Neural crest cell (in vitro differentiated cells): ENCODE data around the gene SAP30BP. TPM values are rescaled to one million over a fixed set of nuclear protein-coding genes. Genes with fewer than 3 reads are reported as not detected.
A peak's percentile ranks its signal among the peaks of the same experiment; 100 is the strongest.

Experiments
- DNase-seq: peaks from one replicate; pipeline ENCODE4 v3.0.0; 2021; ENCODE audit warnings: low read depth, mixed read lengths, low spot score
- H3K27ac Mint-ChIP-seq: one replicate; pipeline ENCODE4 v1.8.0; 2021; ENCODE audit warnings: mild to moderate bottlenecking, mixed read lengths; ENCODE audit not compliant: unreplicated experiment
- H3K27me3 Mint-ChIP-seq: 2 replicates; pipeline ENCODE4 v1.8.0; 2021; ENCODE audit warnings: low read depth, mild to moderate bottlenecking, mixed read lengths
- H3K36me3 Mint-ChIP-seq: 2 replicates; pipeline ENCODE4 v1.8.0; 2021; ENCODE audit warnings: low read depth, mild to moderate bottlenecking, mixed read lengths
- H3K4me1 Mint-ChIP-seq: 2 replicates; pipeline ENCODE4 v1.8.0; 2021; ENCODE audit warnings: mixed read lengths
- H3K4me3 Mint-ChIP-seq: one replicate; pipeline ENCODE4 v1.8.0; 2021; ENCODE audit warnings: mild to moderate bottlenecking, mixed read lengths
- H3K9me3 Mint-ChIP-seq: 2 replicates; pipeline ENCODE4 v1.8.0; 2021; ENCODE audit warnings: mixed read lengths
- CTCF ChIP-seq: fragments of 200-600 bp; sonication (generic); conservative IDR thresholded peaks from 2 replicates; pipeline ENCODE4 v1.5.0; 2021; ENCODE audit warnings: antibody characterized with exemption, mild to moderate bottlenecking
- total RNA-seq: library from RNA; stranded (reverse); gene quantifications from 2 replicates; pipeline ENCODE4 v1.2.1, GENCODE V29; 2021

Gene SAP30BP
- total RNA-seq, 1 donor from 2014 or later, result 113 TPM

GRCh38 chr17:75673487-75673886 is 6.3 kb downstream of the SAP30BP start:
- Mint-ChIP-seq H3K36me3 (peaks cover 6% of the 10 kb centered on the region), H3K27ac (peak overlapping the region; percentile 78), H3K4me1 (peaks cover 12% of the 10 kb centered on the region), H3K9me3 (no peaks in the 10 kb centered on the region), H3K4me3 (peak overlapping the region; percentile 62), H3K27me3 (no peaks in the 10 kb centered on the region)
- no peak for DNase-seq
- TF ChIP-seq CTCF, result no peak

DNA sequence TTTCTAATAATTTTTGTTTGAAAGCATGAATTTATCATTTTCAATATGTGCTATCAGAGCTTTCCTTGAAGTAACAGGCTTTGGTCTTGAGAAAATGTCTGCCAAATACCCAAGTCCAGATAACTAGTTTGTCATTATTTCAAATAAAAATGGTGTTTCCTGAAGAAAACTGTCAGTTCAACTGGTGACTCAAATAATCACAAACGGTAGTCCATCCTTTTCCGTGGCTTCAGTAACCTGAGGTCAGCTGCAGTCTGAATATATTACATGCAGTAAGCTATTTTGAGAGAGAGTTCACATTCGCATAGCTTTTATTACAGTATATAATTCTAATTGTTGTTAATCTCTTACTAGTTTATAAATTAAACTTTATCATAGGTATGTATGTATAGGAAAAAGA is 9.3 kb downstream of the SAP30BP start:
- Mint-ChIP-seq H3K9me3 (no peaks in the 10 kb centered on the region), H3K27me3 (no peaks in the 10 kb centered on the region), H3K36me3 (peaks cover 2% of the 10 kb centered on the region), H3K4me1 (peaks cover 4% of the 10 kb centered on the region), H3K4me3 (no peak overlapping the region), H3K27ac (no peak overlapping the region)
- DNase-seq, result no peak
- TF ChIP-seq CTCF, result no peak

DNA sequence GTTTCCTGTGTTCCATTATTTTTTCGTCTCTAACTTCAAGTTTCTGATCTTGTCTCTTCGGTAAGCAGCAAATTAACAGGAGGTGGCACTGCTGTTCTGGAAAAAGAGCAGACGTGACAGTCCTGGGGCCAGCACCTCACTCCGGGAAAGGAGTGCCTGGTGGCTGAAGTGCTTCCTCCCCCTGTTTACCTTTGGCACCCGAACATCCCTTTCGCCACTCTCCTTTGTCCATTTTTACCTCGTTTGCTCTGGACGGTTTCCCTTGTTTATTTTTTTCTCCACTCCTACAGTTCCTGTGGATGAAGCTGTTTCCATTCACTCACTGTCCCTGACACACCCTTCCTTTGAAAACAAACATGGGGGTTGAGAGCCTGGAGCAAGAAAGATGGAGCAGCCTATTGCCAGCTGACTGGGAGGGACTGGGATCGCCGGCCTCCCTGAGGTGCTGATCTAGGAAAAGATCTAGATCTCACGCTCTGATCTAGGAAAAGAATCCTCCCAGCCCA is 12.6 kb downstream of the SAP30BP start:
- no peak for DNase-seq
- Mint-ChIP-seq H3K4me1 (peaks cover 7% of the 10 kb centered on the region), H3K9me3 (no peaks in the 10 kb centered on the region), H3K27ac (no peak overlapping the region), H3K36me3 (no peaks in the 10 kb centered on the region), H3K4me3 (no peak overlapping the region), H3K27me3 (no peaks in the 10 kb centered on the region)
- TF ChIP-seq CTCF, result no peak

- Mint-ChIP-seq H3K4me1 (peaks cover 9% of the 10 kb centered on the region), H3K27me3 (no peaks in the 10 kb centered on the region), H3K9me3 (no peaks in the 10 kb centered on the region), H3K27ac (no peak overlapping the region), H3K36me3 (no peaks in the 10 kb centered on the region), H3K4me3 (no peak overlapping the region)
- no peak for DNase-seq
- TF ChIP-seq CTCF, result no peak
Observed at GRCh38 chr17:75680431-75680830, 13.3 kb downstream of the SAP30BP start.

DNA sequence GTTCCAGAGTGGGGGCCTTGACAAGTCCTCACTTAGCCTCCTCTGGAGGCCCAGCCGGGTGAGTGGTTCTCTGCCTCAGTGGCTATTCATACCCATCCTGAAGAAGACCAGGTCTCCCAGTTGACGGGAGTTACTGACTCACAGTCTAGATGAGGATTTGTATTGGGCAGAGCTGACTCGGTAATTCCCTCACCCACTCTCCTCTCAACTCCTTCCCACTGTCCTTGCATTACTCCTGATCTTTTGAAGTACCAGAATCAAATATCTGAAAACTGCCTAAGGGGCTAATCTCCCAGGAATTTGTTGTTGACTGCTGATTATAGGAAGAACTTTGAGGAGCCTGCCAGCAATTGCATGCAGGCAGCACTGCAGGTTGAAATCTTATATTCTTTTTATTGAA is 14.2 kb downstream of the SAP30BP start:
- Mint-ChIP-seq H3K4me1 (peaks cover 9% of the 10 kb centered on the region), H3K27me3 (no peaks in the 10 kb centered on the region), H3K9me3 (no peaks in the 10 kb centered on the region), H3K4me3 (no peak overlapping the region), H3K36me3 (no peaks in the 10 kb centered on the region), H3K27ac (no peak overlapping the region)
- TF ChIP-seq CTCF, result no peak
- no peak for DNase-seq

DNA sequence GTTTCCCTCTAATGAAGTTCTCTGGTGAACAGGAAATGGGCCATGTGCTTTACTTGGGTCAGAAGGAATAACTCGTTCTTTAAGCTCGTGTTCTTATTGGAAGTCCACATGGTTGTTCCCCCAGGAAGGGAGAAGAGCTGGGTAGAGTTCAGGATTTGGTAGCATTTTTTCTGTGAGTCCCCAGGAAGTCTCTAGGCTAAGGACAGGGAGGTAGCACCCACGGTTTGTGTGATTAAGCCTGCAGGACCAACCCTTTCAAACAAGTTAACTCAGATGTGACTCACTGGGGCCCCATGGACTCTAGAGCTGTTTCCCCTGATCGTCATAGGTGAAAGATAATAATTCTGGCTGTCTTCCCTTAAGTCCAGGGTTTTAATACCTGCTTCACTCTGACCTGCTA is 16.4 kb downstream of the SAP30BP start:
- no peak for TF ChIP-seq CTCF
- H3K27me3 Mint-ChIP-seq, result no peaks in the 10 kb centered on the region
- no peaks in the 10 kb centered on the region for H3K36me3 Mint-ChIP-seq
- H3K9me3 Mint-ChIP-seq, result no peaks in the 10 kb centered on the region
- peak overlapping the region; percentile 86 for H3K27ac Mint-ChIP-seq
- peak overlapping the region; percentile 13 for H3K4me3 Mint-ChIP-seq
- no peak for DNase-seq
- peaks cover 21% of the 10 kb centered on the region for H3K4me1 Mint-ChIP-seq
